ENCODE measurements around the gene CDK2AP2.

The CDK2AP2 gene

GRCh38 chr11:67503119-67504004 lies 4.6 kb downstream of the CDK2AP2 start:
- DNase-seq: no peak

GRCh38 chr11:67502328-67502979 lies 5.5 kb downstream of the CDK2AP2 start:
- DNase-seq: no peak

DNA sequence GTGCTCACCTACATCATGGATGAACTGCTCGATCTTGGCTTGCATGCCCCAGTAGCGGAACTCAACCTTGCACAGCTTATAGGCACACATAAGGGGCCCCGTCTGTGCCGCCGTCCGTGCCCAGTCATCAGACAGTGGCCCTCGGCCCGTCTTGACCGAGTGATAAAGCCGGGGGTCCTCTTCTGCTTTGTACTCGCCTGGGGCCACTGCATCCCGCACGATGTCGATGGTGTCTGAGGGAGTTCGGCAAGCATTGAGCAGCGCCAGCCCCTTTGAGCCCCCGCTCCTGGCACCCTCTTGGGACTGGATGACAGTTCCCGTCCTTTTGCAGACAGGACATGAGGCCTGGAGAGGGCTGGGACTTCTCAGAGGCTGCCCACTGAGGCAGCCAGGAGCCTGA lies 6.1 kb downstream of the CDK2AP2 start:
- no peak for DNase-seq

GRCh38 chr11:67500831-67501715 lies 6.9 kb downstream of the CDK2AP2 start:
- no peak for DNase-seq

GRCh38 chr11:67500484-67500821 lies 7.5 kb downstream of the CDK2AP2 start:
- no peak for DNase-seq

DNA sequence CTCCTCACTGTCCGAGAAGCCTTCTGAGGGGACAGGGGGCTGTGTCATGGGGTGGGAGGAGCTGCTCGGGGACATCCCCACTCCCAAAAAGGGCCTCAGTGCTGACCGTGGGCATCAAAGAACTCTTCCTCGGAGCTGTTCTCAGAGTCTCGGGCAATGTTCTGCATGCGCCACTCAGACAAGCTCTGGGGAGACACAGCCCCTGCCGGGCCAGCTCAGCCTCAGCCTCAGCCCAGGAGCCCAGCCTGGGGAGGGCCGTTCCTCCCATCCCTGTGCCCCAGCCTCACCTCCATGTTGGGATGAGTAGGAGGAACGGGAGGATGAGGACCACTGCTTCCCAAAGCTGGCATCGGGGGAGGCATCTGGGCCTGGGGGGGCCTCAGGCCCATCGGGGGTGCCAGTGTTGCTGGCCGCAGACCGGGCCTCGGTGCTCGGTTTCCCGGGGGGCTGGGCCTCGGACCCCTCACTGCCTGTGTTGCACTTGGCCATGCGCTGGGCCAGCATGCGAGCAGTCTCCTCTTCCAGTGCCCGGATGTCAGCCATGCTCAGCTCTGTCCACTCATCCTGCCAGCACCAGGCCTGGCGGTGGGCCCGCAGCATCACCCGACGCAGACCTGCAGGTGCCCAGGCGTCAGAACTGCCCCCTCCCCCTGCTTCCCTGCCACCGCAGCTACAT lies 8.0 kb downstream of the CDK2AP2 start:
- no peak for DNase-seq

DNA sequence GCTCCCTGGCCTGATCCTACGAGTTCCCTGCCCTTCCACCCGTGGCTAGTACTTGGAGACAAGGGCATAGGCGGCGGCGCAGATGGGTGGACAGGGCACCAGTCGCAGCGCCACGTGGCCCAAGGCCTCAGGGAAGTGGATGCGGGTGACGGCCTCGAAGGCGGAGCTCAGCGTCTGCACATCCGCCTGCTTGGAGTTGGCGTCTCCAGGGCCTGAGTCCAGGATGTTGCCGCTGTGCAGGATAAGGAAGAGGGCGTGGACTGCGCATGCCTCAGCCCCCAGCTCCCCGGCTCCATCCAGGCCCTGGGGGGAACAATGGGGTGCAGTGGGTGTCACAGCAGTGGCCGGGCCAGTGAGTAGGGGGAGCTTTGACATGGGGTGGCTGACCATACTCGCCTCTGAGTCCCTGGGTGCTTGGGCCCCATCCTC lies 9.4 kb downstream of the CDK2AP2 start:
- DNase-seq: no peak

GRCh38 chr11:67497656-67498291 lies 10.2 kb downstream of the CDK2AP2 start:
- no peak for DNase-seq

- no peak for DNase-seq
Measured at GRCh38 chr11:67496113-67496512, 11.8 kb downstream of the CDK2AP2 start.

DNA sequence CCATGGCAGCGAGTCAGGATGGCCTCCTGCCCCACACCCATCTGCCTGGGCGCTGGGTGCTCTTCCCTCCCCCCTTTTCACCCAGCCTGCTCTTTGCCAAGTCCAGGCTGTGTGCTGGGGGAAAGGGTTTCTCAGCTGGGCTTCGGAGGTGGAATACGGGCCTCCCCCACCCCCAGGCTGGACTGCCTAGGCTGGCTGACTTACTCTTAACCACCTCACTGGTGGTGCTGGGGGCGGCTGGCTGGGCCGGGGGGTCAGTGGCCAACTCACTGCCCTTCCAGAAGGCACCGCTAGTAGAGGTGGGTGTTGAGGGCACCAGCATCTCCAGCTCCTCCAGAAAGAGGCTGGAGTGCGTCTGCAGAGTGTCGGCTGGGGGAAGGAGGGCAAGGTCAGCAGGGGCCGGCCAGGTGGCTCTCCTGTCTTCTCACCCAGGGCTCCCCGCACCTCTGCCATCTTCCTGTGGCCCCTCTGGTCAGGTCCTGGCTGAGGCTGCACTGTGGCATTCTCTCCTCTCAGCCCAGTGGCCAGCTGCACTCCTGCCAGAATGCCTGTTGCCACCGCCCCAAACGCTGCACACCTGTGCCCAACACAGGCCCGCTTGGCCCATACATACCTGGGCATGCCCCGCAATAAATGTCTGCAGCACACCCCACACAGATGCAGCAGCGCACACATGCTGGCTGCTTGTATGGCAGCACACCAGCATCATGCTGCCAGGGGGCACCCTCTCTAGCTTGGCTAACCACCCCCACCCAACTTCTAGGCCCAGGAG lies 12.5 kb downstream of the CDK2AP2 start:
- DNase-seq: no peak

- no peak for DNase-seq
Measured at GRCh38 chr11:67494371-67495233, 13.4 kb downstream of the CDK2AP2 start.

GRCh38 chr11:67493548-67494370 lies 14.2 kb downstream of the CDK2AP2 start:
- no peak for DNase-seq

DNA sequence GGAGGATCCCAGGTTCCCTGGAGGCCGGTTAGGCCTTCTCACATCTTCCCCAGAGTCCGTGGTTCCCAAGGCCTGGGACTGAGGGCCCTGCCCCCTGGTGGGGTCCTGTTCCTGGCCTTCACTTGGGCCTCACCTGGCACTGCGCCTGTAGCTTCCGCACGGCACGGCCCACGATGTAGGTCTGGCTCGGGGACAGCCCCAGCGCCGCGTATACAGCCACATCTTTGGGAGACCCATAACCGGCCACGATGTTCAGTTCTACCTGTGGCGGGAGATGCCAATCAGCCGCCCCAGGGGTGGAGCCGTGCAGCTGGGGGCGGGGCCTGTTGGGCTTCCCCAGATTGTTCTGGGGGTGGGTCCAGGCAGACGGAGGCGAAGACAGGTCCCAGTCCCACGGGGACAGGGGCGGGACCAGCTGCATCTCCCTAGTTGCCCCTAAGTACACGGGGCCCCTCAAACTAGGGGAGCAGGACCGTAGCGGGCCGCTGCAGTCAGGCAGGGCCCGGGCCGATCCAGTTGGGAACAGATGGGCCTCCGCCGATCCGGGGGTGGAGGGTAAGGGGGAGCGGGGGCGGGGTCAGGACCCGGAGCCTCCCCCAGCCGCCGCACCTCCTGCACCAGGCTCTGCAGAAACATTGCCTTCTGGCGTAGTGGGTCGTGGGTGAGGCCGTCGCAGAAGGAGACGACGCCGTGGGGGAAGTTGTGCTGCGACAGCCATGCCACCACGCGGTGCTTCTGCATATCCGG lies 15.0 kb downstream of the CDK2AP2 start:
- DNase-seq: no peak

- DNase-seq: no peak
Measured at GRCh38 chr11:67492069-67492727, 15.8 kb downstream of the CDK2AP2 start.

- DNase-seq: no peak
Measured at GRCh38 chr11:67491276-67492068, 16.5 kb downstream of the CDK2AP2 start.

DNA sequence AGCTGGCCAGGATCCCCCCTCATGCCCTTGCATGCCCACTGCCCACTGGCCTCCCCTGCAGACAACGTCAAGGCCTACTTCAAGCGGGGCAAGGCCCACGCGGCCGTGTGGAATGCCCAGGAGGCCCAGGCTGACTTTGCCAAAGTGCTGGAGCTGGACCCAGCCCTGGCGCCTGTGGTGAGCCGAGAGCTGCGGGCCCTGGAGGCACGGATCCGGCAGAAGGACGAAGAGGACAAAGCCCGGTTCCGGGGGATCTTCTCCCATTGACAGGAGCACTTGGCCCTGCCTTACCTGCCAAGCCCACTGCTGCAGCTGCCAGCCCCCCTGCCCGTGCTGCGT lies 17.3 kb downstream of the CDK2AP2 start:
- no peak for DNase-seq

All from stimulated activated CD4-positive, alpha-beta T cell treated with anti-CD3 and anti-CD28 coated beads, Interleukin-4, amount 100 ng/mL, for 1 hour (primary cell).